Stimulated activated CD4-positive, alpha-beta T cell treated with anti-CD3 and anti-CD28 coated beads, Interleukin-2, amount 100 ng/mL, for 4 hours (primary cell): ENCODE data around the gene EPHA1.
"Not testable (repeated sequence)": the region's sequence is repeated elsewhere in the genome, so short reads cannot be mapped to it uniquely, and the experiment has no call there.

Experiments used
- DNase-seq: peaks from one replicate; pipeline ENCODE4 v3.0.0-alpha.2; 2020; ENCODE audit warnings: low read depth

The EPHA1 gene

DNA sequence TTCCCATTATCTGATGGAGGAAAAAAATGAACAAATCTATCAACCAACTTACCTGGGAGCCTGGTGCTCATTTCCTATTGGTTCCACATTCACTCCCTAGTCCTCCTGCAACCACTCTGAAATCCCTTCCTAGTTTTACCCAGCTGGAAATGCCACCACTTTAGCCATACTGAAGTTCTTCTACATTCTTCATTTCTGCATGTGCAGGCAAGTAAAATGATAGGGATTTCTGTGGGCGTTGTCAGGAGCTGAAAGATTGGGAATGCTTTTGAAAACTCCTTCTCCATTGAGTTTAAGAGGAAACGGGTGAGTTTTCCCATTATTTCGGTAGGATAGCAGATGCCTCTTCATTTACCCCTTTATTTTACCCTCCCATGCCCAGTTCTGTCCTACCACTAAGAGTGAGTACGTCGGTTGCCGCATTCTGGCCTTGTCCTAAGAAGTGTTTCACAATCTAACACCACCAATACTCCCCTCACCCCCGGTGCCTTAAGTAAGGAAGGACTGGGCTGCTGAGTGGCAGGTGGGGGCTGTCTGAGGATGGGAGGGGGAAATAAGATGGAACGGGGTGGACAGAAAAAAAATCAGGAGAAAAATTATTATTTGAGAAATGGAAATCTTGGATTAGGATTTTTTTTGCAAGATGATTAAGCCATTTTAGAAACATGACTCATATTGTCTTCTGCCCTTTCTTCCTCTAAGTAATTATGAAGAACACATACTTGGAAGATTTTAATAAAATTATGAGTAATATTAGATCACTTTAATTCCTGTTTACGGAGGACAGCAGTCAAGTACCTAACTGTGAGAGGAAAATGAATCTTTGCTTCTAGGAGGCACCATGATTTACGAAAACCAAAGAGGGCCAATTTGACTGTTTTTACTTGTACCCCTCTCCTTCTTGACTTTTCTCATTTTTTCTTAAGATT is 21.4 kb upstream of the EPHA1 start:
- DNase-seq = no peak

DNA sequence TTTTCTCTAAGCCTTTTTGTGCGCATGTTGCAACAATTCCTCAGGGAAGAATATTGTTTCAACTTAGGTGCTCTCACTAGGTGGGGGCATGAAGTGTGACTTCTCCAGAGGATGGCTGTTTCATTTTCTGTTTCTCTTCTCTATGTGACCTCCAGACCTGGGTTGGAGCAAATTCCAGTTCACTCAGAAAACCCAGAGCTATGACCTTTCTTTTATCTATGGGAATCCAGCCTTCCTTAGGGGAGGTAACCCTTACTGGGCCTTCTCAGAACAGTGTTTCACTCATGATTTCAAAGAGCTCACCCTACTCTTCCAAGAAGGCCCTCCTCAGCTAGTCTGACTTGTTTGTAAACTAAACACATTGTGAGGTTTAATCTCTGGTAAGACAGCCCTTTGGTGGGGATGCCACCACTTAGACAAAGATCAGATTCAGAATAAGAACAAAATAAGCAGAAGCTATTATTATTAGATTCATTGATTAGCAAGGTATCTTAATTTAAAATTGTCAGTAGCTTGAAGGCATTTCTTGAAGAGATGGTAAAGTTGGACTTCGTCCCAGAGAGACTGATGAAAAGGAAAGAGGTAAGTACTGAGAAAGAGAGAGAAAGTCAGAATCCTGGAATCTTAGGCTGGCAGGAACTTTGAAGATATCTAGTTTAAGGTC is 18.0 kb upstream of the EPHA1 start:
- DNase-seq = no peak

DNA sequence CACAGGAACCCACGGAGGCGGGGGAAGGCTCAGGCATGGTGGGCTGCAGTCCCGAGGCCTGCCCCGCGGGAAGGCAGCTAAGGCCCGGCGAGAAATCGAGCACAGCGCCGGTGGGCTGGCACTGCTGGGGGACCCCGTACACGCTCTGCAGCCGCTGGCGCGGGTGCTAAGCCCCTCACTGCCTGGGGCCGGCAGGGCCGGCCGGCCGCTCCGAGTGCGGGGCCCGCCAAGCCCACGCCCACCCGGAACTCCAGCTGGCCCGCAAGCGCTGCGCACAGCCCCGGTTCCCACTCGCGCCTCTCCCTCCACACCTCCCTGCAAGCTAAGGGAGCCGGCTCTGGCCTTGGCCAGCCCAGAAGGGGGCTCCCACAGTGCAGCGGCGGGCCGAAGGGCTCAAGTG is 15.8 kb upstream of the EPHA1 start:
- DNase-seq = not testable (repeated sequence)

DNA sequence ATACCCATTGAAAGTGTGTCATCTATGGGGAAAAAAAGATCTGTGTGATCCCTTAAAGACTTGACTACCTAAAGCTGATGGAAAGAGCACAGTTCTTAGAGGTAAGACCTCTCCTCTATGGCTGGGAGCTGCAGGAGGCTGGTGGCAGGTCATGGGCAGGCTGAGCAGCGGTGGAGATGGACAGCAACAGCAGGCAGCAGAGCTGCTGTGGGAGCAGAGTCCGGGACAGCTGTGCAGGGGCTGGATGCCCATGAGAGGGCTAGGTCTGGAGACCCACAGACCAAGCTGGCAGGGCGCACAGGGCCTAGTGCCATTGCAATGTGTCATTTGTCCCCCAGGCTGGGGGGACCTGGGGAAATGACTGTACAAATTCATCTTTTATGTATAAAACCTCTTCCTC is 13.4 kb upstream of the EPHA1 start:
- DNase-seq = no peak

DNA sequence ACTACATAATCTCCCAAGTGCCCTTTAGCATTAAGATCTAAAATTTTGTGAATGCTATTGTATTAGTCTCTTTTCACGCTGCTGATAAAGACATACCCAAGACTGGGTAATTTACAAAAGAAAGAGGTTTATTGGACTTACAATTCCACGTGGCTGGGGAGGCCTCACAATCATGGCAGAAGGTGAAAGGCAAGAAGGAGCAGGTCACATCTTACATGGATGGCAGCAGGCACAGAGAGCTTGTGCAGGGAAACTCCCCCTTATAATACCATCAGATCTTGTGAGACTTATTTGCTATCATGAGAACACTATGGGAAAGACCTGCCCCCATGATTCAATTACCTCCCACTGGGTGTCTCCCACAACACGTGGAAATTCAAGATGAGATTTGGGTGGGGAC is 12.0 kb upstream of the EPHA1 start:
- DNase-seq = not testable (repeated sequence)

DNA sequence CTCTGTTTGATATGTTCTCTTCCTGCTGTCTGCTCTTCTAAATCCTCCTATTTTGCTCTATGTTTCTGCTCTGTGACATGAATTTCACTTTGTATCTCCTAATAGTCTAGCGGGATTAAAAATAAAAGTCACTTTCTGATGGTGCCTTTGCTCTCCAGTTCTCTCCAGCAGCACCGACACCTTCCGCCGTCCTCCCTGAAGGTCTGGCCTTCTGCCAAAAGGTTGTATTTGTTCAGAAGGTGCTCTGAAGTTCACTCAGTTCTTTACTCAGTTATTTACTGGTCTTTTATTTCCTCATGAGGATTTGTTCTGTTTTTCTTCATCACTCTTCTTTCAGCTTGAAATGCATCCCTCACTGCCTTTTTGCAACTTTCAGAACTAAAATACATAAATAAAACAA is 11.2 kb upstream of the EPHA1 start:
- DNase-seq = no peak

DNA sequence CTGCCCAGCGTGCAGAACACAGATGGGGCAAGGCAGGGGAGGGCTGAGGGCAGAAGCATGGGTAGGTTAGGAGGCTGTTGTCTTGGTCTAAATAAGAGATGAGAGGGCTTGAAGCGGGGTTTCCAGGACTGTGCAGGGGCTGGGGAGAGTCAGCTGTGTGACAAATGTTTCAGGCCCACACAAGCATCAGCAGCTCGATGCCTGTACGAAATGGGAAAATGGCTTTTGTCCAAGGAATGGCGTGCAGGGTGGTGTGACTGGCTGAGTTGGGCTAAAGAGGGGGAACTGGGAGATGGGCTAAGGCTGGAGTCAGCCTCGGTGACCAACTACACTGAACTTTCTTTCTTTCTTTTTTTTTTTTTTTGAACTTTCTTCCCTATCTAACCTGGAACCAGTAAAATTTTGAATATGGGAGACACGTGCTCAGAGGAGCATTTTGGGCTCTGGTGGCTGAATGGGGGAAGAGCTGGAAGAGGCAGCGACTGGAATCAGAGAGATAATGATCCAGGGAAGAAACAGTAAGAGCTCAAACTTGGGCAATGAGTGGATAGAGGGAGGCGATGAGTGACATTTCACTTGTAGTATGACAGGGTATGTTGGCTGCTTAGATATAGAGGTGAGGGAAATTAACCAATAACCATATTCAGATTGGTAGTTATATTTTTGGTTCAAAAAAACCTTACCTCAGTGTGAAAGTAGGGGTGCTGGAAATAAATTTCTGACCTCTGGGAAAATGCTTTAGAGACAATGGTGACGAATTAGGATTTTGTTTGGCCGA is 10.2 kb upstream of the EPHA1 start:
- no peak for DNase-seq

DNA sequence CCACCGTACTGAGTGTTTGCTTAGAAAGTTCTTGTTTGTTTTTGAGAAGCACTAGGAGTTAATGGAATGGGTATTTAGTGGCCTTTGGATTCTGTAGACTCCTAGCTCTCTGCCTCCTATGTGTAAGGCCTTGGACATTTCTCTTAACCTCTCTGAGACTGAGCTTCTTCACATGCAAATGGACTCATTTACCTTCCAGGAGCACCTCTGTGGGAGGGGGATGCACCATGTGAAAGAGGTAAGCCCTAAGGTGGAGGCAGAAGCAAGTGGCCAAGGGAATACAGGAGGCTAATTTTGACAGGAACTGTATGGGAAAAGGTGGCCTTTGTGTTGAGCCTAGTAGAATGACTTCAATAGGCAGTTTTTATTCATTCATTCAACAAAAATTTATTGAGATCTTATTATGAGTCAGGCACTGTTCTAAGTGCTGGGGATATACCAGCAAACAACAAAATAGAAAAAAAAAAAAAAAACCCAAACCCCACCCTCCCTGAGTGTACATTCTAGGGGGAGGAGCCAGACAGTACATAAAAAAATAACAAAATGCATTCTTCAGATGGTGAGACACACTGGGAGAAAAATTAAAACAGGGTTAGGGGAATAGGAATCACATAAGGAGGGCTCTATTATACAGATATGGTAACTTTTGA is 9.2 kb upstream of the EPHA1 start:
- DNase-seq = no peak

DNA sequence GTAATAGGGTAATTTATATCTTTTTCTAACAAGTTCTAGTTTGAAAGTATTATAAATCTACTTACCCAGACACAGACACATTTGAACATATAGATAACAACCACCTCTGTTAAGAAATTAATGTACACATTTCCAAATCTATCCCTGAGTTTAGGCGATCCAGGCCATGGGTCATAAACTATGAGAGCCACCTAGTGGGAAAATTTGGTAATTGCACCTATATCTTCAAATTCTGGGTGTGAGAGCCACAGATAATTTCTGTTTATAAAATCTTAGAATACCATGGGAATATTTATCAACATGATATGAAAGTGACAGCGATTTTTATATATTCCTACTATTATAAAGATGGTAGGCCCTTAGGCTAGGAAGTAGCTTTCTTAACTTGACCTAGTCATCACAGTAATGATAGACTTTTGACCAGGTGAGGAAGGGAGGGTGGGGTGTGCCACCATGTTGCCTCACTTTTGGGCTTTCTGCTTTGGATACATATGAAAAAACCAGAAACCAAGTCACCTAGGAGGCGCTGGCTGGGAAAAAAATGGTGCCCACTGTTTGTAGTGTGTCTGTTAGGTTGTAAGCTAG is 8.0 kb upstream of the EPHA1 start:
- no peak for DNase-seq

DNA sequence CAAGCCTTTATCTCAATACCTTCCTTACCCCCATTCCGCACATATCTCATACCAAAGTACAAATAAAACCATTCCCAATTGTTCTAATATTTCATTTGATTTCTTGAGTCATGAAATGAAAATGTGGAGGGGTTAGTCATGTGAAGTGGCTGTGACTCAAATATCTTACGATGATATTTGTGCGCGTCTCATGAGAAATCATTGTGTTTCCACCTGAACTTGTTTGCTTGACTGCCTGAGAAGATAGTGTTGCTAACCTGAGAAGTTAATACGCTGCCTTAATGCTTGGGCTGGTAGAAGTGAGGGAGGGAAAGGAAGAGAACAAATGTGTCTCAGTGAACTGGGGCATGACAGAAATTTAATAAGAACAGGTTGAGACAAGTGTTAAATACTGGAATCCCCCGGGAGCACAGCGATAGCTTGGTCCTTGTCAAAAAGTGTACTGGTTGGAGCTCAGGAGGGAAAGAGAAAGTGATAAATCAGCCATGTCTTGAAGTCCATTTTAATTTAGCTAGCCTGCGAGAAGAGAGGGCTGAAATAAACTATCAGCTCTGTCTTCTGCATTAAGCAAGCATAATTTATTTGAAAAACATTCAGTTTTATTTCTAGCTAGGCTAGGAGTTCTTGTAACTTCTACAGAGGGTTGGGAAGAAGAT is 7.2 kb upstream of the EPHA1 start:
- no peak for DNase-seq

DNA sequence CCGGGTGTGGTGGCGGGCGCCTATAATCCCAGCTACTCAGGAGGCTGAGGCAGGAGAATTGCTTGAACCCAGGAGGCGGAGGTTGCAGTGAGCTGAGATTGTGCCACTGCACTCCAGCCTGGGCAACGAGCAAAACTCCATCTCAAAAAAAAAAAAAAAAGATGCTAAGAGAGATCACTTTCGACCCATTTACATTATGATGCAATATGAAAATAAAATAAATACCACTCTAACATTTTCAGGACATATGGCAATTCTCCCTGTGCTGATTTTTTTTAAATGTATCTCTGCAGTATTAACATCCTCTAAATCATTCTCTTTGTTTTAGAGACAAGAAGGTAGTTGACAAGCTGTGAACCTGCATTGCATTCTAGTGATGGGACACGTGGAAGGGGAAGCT is 6.6 kb upstream of the EPHA1 start:
- not testable (repeated sequence) for DNase-seq

DNA sequence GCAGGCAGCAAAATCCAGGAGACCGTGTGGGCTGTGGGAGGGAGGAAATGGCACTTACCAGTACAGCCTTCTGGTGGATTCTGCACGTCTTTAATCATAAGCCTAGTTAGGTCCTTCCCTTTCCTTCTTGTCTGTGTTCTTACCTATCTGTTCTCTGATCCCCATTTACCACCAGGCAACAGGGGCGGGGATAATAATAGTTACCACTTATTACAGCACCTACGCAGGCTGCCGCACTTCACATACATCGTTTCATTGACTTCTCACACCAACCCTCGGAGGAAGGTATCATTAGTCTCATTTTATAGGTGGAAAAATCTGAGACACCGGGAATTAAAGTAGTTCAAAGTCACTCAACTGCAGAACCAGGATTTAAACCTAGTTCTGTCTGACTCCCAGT is 4.5 kb upstream of the EPHA1 start:
- no peak for DNase-seq

DNA sequence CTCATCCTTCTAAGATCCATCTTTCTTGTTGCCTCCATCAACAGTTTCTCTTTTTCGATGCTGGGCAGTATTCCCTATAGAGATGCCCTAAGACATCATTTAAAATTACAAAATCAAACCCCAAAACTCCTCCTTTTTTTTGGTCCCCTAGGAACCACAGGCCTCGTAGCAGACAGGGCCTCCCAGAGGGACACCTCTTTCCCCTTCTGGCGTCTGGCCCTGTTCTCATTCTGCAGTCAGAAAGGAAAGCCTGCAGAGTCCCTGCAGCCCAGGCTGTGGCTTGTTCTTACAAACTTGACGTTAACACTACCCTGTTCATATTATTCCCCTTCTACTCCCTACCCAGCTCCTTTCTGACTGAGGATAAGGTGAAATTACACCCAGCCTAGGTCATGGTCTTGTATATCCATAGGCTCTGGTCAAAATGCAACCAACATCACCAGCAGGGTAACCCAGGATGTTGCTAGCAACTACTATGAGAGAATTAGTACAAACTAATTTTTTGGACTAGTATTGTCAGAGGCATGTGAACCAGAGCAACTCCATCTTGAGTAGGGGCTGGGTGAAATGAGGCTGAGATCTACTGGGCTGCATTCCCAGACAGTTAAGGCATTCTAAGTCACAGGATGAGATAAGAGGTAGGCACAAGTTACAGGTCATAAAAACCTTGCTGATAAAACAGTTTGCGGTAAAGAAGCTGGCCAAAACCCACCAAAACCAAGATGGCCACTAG is 3.5 kb upstream of the EPHA1 start:
- no peak for DNase-seq

DNA sequence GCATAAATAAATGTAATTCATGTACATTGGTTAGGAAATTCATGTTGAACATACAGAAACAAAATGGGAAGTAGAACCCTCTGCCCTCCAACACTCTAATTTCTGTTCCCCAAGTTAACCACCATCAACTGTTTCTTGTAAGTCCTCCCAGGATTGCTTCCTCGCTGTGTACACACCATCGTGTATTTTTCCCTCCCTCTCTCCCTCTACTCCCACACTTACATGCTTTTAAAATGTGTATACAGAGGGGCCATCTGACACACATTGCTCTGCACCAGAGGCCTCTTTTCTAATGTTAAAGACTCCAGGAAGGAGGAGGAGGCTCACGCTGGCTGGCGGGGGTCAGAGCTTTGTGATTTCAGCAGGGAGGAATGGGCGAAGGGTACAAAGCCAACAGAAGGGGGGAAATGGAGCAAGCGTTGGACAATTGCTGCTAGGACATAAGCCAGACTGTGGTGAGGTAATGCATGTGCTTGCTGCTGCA is 1.9 kb upstream of the EPHA1 start:
- DNase-seq = no peak

DNA sequence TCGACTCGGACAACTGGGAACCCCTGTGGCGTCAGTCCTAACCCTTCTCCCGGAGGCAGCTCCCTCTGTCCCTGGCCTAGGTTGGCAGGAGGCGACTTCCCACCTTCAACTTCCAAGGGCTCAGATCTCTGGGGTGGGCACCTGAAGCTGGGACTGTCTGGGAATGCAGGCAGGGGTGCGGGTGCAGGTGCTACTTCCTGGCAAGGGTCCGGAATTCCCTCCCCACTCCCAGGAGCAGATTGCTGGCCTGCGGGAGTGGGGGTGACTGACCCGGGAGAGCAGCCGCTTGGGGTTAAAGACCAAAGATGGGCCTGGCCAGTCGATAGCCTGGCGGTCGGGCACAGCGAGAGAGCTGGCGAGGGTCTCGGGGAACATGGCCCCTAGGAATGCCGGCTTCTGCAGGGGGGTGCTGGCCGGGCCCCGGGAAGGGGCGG is 387 bp downstream of the EPHA1 start:
- DNase-seq = no peak

DNA sequence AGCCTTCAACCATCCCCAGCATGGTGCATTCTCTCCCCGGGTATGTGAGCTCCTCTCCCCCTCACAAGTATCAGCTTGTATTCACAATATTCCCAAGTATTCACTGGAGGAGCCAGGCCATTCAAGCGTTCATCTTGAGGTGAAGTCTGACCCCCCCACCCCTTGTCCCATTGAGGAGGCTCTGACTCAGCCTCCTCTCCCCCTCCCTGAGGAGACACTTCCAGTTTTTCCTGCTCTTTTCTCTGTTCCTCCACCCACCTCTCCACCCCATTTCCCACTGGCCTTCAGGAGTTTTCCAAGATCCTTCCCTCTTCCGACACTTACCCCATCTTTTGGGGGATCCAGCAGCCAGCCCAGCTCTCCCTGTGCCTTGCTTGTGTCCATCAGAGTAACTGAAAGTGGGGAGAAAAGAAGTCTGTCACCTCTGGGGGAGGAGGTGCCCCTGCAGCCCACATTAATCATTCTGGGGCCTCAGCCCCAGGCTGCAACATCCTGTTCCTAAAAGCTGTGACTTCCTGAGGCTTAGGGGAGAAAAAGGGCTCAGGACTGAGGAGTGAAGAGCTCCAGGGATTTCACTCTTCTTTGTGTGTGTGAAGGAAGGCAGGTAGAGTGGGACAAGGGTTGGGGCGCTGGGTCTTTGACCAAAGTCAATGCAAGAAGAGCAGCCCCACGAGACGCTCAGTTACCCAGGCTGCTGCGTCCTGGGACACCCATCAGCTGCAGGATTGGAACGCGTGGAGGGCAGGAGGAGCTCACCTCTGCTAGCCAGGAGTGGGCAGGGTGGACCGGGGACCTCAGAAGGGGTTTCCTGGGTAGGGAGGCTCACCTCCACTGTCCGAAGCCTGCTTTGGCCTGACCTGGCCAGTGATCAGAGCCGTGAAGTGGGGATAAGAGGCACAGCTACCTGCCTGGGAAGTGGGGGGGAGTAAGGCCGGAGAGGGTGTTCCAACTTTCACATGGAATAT is 1.1 kb downstream of the EPHA1 start:
- no peak for DNase-seq

DNA sequence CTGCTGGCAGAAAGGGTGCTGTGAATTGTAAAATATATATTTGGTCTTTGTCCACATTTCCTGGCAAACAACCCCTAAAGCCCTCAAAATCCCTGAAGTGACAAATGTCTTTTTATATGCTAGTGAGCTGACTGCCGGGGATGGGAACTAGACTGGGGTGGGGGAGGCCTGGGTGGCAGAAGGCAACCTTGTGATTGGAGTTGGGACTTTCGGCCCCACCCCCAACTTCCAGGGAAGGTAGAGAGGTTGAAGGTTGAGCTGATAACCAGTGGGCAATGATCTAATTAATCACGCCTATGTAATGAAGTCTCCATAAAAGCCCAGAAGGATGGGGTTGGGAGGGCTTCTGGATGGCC is 2.7 kb downstream of the EPHA1 start:
- DNase-seq = no peak

DNA sequence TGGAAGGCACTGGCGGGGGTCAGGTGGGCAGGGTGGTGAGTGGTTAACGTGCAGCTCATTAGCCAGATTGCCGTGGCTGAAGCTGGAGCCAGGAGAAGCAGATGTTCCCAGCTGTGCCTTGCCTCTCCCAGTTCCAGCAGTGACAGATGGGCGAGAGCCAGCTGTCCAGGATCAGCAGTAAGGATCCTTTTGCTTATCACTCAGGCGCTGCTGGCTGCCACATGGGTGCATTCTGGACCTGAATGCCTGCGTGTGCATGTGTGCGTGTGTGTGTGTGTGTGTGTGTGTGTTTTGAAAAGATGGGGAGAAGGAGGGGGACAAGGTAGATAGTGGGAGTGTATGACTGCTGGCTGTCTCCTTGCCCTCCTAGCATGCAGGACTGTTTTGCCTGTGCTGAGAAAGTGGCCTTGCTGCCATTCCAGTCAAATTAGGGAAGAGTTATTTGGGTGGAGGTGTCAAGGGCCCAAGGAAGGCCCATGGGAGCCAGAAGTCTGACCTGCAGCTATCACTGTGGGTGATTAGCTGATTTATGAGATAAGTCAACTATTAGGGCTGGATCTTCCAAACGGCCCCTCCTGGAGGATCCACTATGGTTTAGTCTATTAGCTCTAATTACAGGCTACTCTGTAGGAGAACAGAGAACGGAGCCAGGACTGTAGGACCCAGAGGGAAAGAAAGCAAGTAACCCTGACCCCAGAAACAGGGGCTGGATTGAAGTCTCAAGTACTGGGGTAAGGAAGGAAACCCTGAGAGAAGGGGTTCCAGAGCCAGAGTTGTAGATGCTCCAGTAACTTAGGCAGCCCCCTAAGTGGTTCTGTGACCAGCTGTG is 3.3 kb downstream of the EPHA1 start:
- DNase-seq = no peak
